Measurements from ENCODE around the gene CLCN7.

CLCN7 gene

GRCh38 chr16:1398351-1398750 is 76.5 kb downstream of the CLCN7 start:
- no peak for DNase-seq

GRCh38 chr16:1397779-1398178 is 77.0 kb downstream of the CLCN7 start:
- DNase-seq: no peak

GRCh38 chr16:1395444-1396031 is 79.3 kb downstream of the CLCN7 start:
- DNase-seq: no peak

All from NCI-H774 (cell line).